NCI-H524 treated with DMSO at 0.1 percent for 48 hours (cell line): ENCODE results near the gene LNX2.

Experiments used
- DNase-seq: peaks from one replicate; lab custom pipeline; 2025; lab: John Stamatoyannopoulos, UW

LNX2 gene

GRCh38 chr13:27605610-27606200, 14.6 kb downstream of the LNX2 start:
- DNase-seq: no peak

- DNase-seq: no peak
These were observed 15.2 kb downstream of the LNX2 start for GRCh38 chr13:27605099-27605498.

- no peak for DNase-seq
These were observed 18.5 kb downstream of the LNX2 start for GRCh38 chr13:27601803-27602202.

- no peak for DNase-seq
These were observed 19.1 kb downstream of the LNX2 start for GRCh38 chr13:27601208-27601607.

- no peak for DNase-seq
These were observed 19.6 kb downstream of the LNX2 start for GRCh38 chr13:27600711-27601110.

GRCh38 chr13:27599845-27600553, 20.3 kb downstream of the LNX2 start:
- no peak for DNase-seq

- no peak for DNase-seq
These were observed 21.2 kb downstream of the LNX2 start for GRCh38 chr13:27599096-27599495.

- DNase-seq: no peak
These were observed 25.1 kb downstream of the LNX2 start for GRCh38 chr13:27595055-27595811.

GRCh38 chr13:27593267-27593666, 27.1 kb downstream of the LNX2 start:
- no peak for DNase-seq

- DNase-seq: no peak
These were observed 27.5 kb downstream of the LNX2 start for GRCh38 chr13:27592865-27593264.

- no peak for DNase-seq
These were observed 31.9 kb downstream of the LNX2 start for GRCh38 chr13:27588405-27588804.

- DNase-seq: no peak
These were observed 33.1 kb downstream of the LNX2 start for GRCh38 chr13:27587095-27587746.

- DNase-seq: no peak
These were observed 36.7 kb downstream of the LNX2 start for GRCh38 chr13:27583645-27584044.

- DNase-seq: no peak
These were observed 42.0 kb downstream of the LNX2 start for GRCh38 chr13:27578121-27579030.

- no peak for DNase-seq
These were observed 45.7 kb downstream of the LNX2 start for GRCh38 chr13:27574661-27575060.

GRCh38 chr13:27573265-27573664, 47.1 kb downstream of the LNX2 start:
- no peak for DNase-seq

GRCh38 chr13:27572234-27572901, 48.0 kb downstream of the LNX2 start:
- DNase-seq: no peak

- DNase-seq: no peak
These were observed 49.4 kb downstream of the LNX2 start for GRCh38 chr13:27570906-27571305.

GRCh38 chr13:27569405-27569804, 50.9 kb downstream of the LNX2 start:
- DNase-seq: no peak

GRCh38 chr13:27565818-27566217, 54.5 kb downstream of the LNX2 start:
- no peak for DNase-seq

GRCh38 chr13:27562457-27562856, 57.9 kb downstream of the LNX2 start:
- DNase-seq: no peak
